GM12891 (cell line): ENCODE data around the gene MYMK.

Experiments
- POLR2A ChIP-seq: IDR thresholded peaks from 2 replicates; pipeline ENCODE4 v1.6.1; 2011; ENCODE audit warnings: low read depth, low read length, control low read depth
- POLR2AphosphoS5 ChIP-seq: IDR thresholded peaks from 2 replicates; pipeline ENCODE4 v1.6.1; 2011; ENCODE audit warnings: low read depth, low read length, control low read depth
- SPI1 ChIP-seq: IDR thresholded peaks from 2 replicates; pipeline ENCODE4 v1.6.1; 2011; ENCODE audit warnings: low read depth, low read length, control low read depth

- TF ChIP-seq POLR2AphosphoS5 (no peak), POLR2A (no peak), SPI1 (no peak)
Measured at GRCh38 chr9:133540698-133541025, 15.9 kb upstream of the MYMK start.
